ENCODE results near the gene CTIF. TPM values are rescaled to one million over a fixed set of nuclear protein-coding genes. Genes with fewer than 3 reads are reported as not detected.

Gene CTIF
- polyA plus RNA-seq, 1 donor: 15.0 TPM

DNA sequence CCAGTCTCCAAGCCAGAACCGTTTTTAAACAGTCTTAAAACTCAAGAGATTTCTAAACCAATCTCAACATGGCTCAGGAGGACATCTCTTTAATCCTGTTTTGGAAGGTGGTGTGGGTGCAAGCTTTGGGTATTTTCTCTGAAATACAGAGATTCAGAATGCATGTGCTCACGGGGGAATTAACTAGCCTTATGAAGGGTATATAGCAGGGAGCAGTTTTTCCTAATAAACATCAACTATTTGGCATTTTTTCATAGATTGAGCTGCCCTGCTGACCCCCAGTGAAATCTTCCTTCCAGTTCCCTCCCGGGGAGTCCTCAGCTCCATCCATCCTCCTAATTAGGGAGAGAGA, 289.3 kb downstream of the CTIF start:
- Histone ChIP-seq H3K27me3 (ENCODE audit: control insufficient read depth, insufficient read depth, low read length) (no peaks in the 10 kb centered on the region), H3K4me3 (ENCODE audit: low read length) (peak overlapping the region; percentile 7), H3K4me1 (ENCODE audit: control insufficient read depth, insufficient read depth, low read length) (peaks cover 59% of the 10 kb centered on the region), H3K9me3 (ENCODE audit: control insufficient read depth, low read depth, low read length) (no peaks in the 10 kb centered on the region), H3K27ac (ENCODE audit: low read length) (peak overlapping the region; percentile 58), H3K36me3 (ENCODE audit: control insufficient read depth, insufficient read depth, low read length) (no peaks in the 10 kb centered on the region)
- no CpG with 5 or more reads among the region's 3 CpGs for WGBS (ENCODE audit: insufficient coverage, low lambda C conversion rate)
- DNase-seq: no peak

DNA sequence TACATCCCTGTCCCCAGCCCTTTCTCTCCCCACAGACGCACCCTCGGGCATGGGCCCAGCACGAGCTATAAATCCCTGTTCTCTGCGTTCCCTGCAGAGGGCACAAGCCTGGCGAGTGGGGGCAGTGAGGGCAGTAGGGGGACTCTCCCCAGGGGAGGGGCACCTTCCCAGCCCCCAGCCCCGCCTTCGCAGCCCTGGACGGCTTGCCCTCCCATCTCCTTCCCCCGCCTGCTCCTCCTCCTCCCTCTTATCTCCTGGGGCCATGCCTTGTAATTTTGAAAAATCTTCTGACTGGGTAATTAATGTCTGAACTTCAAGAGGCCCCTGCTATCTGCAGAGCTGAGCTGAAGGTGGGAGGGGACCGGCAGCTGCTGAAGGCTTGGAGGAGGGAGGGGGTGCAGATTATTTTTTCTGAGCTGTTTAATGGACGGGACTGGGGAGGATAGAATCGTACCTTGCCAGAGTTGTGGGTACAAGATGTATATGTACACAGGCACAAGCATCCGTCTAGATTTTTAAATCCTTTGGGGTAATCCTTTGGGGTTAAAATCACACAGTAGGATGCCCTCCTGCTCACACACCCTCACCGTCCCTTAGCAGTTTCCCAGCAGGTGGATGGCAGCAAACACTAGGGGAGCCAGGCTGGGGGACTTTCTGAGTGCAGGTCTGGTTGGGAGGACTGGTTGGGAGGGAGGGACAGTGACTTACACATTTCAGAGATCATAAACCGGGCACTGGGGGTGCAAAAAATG, 290.0 kb downstream of the CTIF start:
- Histone ChIP-seq H3K27ac (ENCODE audit: low read length) (peak overlapping the region; percentile 58), H3K4me1 (ENCODE audit: control insufficient read depth, insufficient read depth, low read length) (peaks cover 66% of the 10 kb centered on the region)
- no CpG with 5 or more reads among the region's 15 CpGs for WGBS (ENCODE audit: insufficient coverage, low lambda C conversion rate)

DNA sequence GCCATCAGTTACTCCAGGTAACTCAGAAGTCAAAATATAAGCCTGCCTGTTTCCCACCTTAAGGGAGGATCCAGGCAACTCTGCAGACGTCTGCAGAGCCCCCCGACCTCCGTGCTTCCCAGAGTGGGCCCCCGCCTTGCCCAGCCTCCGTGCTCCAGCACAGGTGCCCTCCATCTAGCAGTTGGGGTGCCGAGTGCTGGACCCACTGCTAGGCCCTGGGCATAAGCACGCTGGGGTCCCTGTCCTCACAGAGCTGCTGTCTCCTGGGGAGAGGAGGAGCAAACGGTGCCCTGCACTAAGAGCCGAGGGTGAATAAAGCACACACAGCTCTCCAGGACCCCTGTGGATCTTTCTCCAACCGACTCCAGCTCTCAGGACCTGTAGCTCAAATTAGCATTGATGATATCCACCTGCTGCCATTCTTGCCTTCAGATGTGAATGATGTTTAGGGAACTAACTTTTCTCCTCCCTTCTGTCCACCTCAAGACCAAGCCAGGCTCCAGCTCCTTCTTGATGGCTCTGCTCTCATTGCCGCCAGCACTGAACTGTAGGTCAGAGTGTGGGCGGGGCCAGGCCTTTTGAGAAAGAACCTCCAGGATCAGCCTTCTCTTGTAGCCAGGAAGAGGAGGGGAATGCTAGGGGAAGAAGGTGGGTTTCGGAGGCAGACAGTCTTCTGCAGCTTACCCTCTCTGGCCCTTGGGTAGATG, 290.8 kb downstream of the CTIF start:
- Histone ChIP-seq H3K9me3 (ENCODE audit: control insufficient read depth, low read depth, low read length) (no peaks in the 10 kb centered on the region), H3K4me1 (ENCODE audit: control insufficient read depth, insufficient read depth, low read length) (peaks cover 71% of the 10 kb centered on the region), H3K36me3 (ENCODE audit: control insufficient read depth, insufficient read depth, low read length) (no peaks in the 10 kb centered on the region), H3K27ac (ENCODE audit: low read length) (peak overlapping the region; percentile 58), H3K4me3 (ENCODE audit: low read length) (peak overlapping the region; percentile 17), H3K27me3 (ENCODE audit: control insufficient read depth, insufficient read depth, low read length) (no peaks in the 10 kb centered on the region)
- no CpG with 5 or more reads among the region's 13 CpGs for WGBS (ENCODE audit: insufficient coverage, low lambda C conversion rate)
- peak in 1 of 2 donors; percentile 73 for DNase-seq

More for the DNA sequence above, 290.0 kb downstream of the CTIF start:
- Histone ChIP-seq H3K36me3 (ENCODE audit: control insufficient read depth, insufficient read depth, low read length) (no peaks in the 10 kb centered on the region), H3K27me3 (ENCODE audit: control insufficient read depth, insufficient read depth, low read length) (no peaks in the 10 kb centered on the region), H3K4me3 (ENCODE audit: low read length) (peak overlapping the region; percentile 17), H3K9me3 (ENCODE audit: control insufficient read depth, low read depth, low read length) (no peaks in the 10 kb centered on the region)
- peak; percentile 72 to 90 for DNase-seq

GRCh38 chr18:48831113-48831759, 292.4 kb downstream of the CTIF start:
- WGBS (ENCODE audit: insufficient coverage, low lambda C conversion rate): no CpG with 5 or more reads among the region's 9 CpGs
- no peak overlapping the region for H3K27ac ChIP-seq (ENCODE audit: low read length)
- H3K27me3 ChIP-seq (ENCODE audit: control insufficient read depth, insufficient read depth, low read length): no peaks in the 10 kb centered on the region
- H3K4me1 ChIP-seq (ENCODE audit: control insufficient read depth, insufficient read depth, low read length): peaks cover 65% of the 10 kb centered on the region
- DNase-seq: no peak
- no peaks in the 10 kb centered on the region for H3K36me3 ChIP-seq (ENCODE audit: control insufficient read depth, insufficient read depth, low read length)
- no peak overlapping the region for H3K4me3 ChIP-seq (ENCODE audit: low read length)
- H3K9me3 ChIP-seq (ENCODE audit: control insufficient read depth, low read depth, low read length): no peaks in the 10 kb centered on the region

GRCh38 chr18:48831802-48832201, 293.0 kb downstream of the CTIF start:
- DNase-seq: no peak
- Histone ChIP-seq H3K27ac (ENCODE audit: low read length) (no peak overlapping the region), H3K36me3 (ENCODE audit: control insufficient read depth, insufficient read depth, low read length) (no peaks in the 10 kb centered on the region), H3K27me3 (ENCODE audit: control insufficient read depth, insufficient read depth, low read length) (no peaks in the 10 kb centered on the region), H3K4me3 (ENCODE audit: low read length) (no peak overlapping the region), H3K4me1 (ENCODE audit: control insufficient read depth, insufficient read depth, low read length) (peaks cover 60% of the 10 kb centered on the region), H3K9me3 (ENCODE audit: control insufficient read depth, low read depth, low read length) (no peaks in the 10 kb centered on the region)
- WGBS (ENCODE audit: insufficient coverage, low lambda C conversion rate): 100% methylated on average over 2 of the region's 6 CpGs

- WGBS (ENCODE audit: insufficient coverage, low lambda C conversion rate): no CpG with 5 or more reads among the region's 16 CpGs
- H3K4me3 ChIP-seq (ENCODE audit: low read length): no peak overlapping the region
- DNase-seq: peak; percentile 59 to 79
Measured at GRCh38 chr18:48832938-48833700, 294.3 kb downstream of the CTIF start.

DNA sequence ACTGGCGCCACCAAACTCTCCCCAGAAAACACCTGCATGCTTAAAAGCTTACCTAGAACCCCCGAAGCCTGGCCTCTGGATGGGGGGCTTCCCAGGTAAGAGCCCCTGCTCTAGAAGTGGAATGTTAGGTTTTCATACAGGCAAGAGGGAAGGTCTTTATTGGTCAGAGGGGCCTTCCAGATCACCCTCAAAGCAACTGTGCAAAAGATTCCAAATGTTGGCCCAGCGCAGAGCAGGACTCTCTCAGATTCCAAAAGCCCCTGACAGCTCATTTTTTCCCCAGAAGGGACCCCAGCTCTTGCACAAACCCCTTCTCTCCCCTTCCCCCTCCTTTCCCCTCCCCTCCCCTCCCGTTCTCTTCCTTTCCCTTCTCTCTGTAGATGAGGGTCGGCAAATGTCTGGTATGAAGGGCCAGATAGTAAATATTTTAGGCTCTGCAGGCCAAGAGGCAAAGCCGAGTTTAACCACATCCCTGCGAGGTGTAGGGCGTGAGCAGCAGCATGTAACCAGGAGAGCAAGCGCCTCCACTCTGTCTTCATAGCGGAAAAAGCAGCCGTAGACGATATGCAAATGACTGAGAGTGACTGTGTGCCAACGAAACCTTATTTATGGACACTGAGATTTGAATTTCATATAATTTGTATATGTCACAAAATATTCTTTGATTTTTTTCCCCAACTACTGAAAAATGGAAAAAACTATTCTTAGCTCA, 295.0 kb downstream of the CTIF start:
- Histone ChIP-seq H3K9me3 (ENCODE audit: control insufficient read depth, low read depth, low read length) (no peaks in the 10 kb centered on the region), H3K4me1 (ENCODE audit: control insufficient read depth, insufficient read depth, low read length) (peaks cover 55% of the 10 kb centered on the region), H3K27me3 (ENCODE audit: control insufficient read depth, insufficient read depth, low read length) (no peaks in the 10 kb centered on the region), H3K4me3 (ENCODE audit: low read length) (no peak overlapping the region), H3K36me3 (ENCODE audit: control insufficient read depth, insufficient read depth, low read length) (no peaks in the 10 kb centered on the region), H3K27ac (ENCODE audit: low read length) (no peak overlapping the region)
- no peak for DNase-seq
- WGBS (ENCODE audit: insufficient coverage, low lambda C conversion rate): no CpG with 5 or more reads among the region's 13 CpGs

More at GRCh38 chr18:48832938-48833700, 294.3 kb downstream of the CTIF start:
- Histone ChIP-seq H3K27me3 (ENCODE audit: control insufficient read depth, insufficient read depth, low read length) (no peaks in the 10 kb centered on the region), H3K36me3 (ENCODE audit: control insufficient read depth, insufficient read depth, low read length) (no peaks in the 10 kb centered on the region), H3K4me1 (ENCODE audit: control insufficient read depth, insufficient read depth, low read length) (peaks cover 56% of the 10 kb centered on the region), H3K9me3 (ENCODE audit: control insufficient read depth, low read depth, low read length) (no peaks in the 10 kb centered on the region), H3K27ac (ENCODE audit: low read length) (no peak overlapping the region)

- no peak overlapping the region for H3K4me3 ChIP-seq (ENCODE audit: low read length)
- DNase-seq: no peak
- no peaks in the 10 kb centered on the region for H3K27me3 ChIP-seq (ENCODE audit: control insufficient read depth, insufficient read depth, low read length)
- peaks cover 54% of the 10 kb centered on the region for H3K4me1 ChIP-seq (ENCODE audit: control insufficient read depth, insufficient read depth, low read length)
- no peaks in the 10 kb centered on the region for H3K36me3 ChIP-seq (ENCODE audit: control insufficient read depth, insufficient read depth, low read length)
- no CpG with 5 or more reads among the region's 18 CpGs for WGBS (ENCODE audit: insufficient coverage, low lambda C conversion rate)
- no peak overlapping the region for H3K27ac ChIP-seq (ENCODE audit: low read length)
- no peaks in the 10 kb centered on the region for H3K9me3 ChIP-seq (ENCODE audit: control insufficient read depth, low read depth, low read length)
Measured at GRCh38 chr18:48834413-48835031, 295.7 kb downstream of the CTIF start.

DNA sequence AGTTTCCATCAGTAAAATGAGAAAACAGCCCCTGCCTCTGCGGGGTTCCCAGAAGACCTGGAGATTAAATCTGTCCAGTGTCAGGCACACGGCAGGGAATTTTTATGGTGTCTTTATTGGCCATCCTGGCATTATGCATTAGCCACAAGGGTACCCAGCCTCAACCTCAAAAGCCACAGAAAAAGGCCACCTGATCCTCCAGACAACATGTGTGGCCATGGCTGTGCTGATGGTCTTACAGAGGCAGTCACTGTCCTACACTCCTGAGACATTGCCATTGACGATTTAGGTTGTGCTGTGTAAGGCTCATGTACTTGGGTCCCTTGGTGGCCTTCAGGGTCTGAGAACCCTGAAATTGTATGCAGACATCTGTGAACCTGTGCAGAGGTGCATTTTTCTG, 296.3 kb downstream of the CTIF start:
- no CpG with 5 or more reads among the region's 3 CpGs for WGBS (ENCODE audit: insufficient coverage, low lambda C conversion rate)
- Histone ChIP-seq H3K27me3 (ENCODE audit: control insufficient read depth, insufficient read depth, low read length) (no peaks in the 10 kb centered on the region), H3K27ac (ENCODE audit: low read length) (no peak overlapping the region), H3K36me3 (ENCODE audit: control insufficient read depth, insufficient read depth, low read length) (no peaks in the 10 kb centered on the region), H3K9me3 (ENCODE audit: control insufficient read depth, low read depth, low read length) (no peaks in the 10 kb centered on the region), H3K4me3 (ENCODE audit: low read length) (no peak overlapping the region), H3K4me1 (ENCODE audit: control insufficient read depth, insufficient read depth, low read length) (peaks cover 53% of the 10 kb centered on the region)
- DNase-seq: no peak

All from large intestine (tissue), 3 donors.